ENCODE data around the gene PAXX. TPM values are rescaled to one million over a fixed set of nuclear protein-coding genes. Genes with fewer than 3 reads are reported as not detected.

The PAXX gene
- total RNA-seq, 2 donors from 2014 or later = 49.9 to 57.3 TPM

- peaks cover 11 to 26% of the 10 kb centered on the region in 2 donors for H3K4me1 ChIP-seq (ENCODE audit: control insufficient read depth in 1 of 2, low read depth in 2 of 2)
- ATAC-seq (ENCODE audit: insufficient number of reproducible peaks, low FRiP score, low read depth) (no peak), DNase-seq (ENCODE audit: low spot score) (no peak)
- H3K9me3 ChIP-seq = no peaks in the 10 kb centered on the region
- H3K4me3 ChIP-seq = no peak within 1 kb of the TSS
- no peaks in the 10 kb centered on the region for H3K36me3 ChIP-seq
- no peaks in the 10 kb centered on the region for H3K27me3 ChIP-seq (replicated peaks; ENCODE audit: insufficient read depth)
- no peak within 1 kb of the TSS for H3K27ac ChIP-seq
- TF ChIP-seq CTCF (IDR thresholded peaks at IDR 0.05) = no peak
These were observed 40.5 kb upstream of the PAXX start, which contains the start of gene LCN12 for GRCh38 chr9:136951541-136952320. Gene LCN12 (plus strand): TSS chr9:136952273. CDS start chr9:136952328, 55 bp downstream.

- ATAC-seq (ENCODE audit: insufficient number of reproducible peaks, low FRiP score, low read depth) = no peak
These were observed 39.8 kb upstream of the PAXX start for GRCh38 chr9:136952321-136952850.

GRCh38 chr9:136952876-136953770 is 39.1 kb upstream of the PAXX start:
- no peaks in the 10 kb centered on the region for H3K36me3 ChIP-seq
- H3K4me3 ChIP-seq = no peak overlapping the region
- no peaks in the 10 kb centered on the region for H3K9me3 ChIP-seq
- TF ChIP-seq CTCF (IDR thresholded peaks at IDR 0.05) = no peak
- no peak for DNase-seq (ENCODE audit: low spot score)
- H3K27ac ChIP-seq = no peak overlapping the region
- no peaks in the 10 kb centered on the region for H3K27me3 ChIP-seq (replicated peaks; ENCODE audit: insufficient read depth)
- H3K4me1 ChIP-seq (ENCODE audit: control insufficient read depth in 1 of 2, low read depth in 2 of 2) = peaks cover 11 to 16% of the 10 kb centered on the region in 2 donors
- no peak for ATAC-seq (ENCODE audit: insufficient number of reproducible peaks, low FRiP score, low read depth)

More at GRCh38 chr9:136952321-136952850, 39.8 kb upstream of the PAXX start:
- Histone ChIP-seq H3K27ac (no peak overlapping the region), H3K27me3 (replicated peaks; ENCODE audit: insufficient read depth) (no peaks in the 10 kb centered on the region), H3K4me1 (ENCODE audit: control insufficient read depth in 1 of 2, low read depth in 2 of 2) (peaks cover 11 to 20% of the 10 kb centered on the region in 2 donors), H3K36me3 (no peaks in the 10 kb centered on the region), H3K4me3 (no peak overlapping the region), H3K9me3 (no peaks in the 10 kb centered on the region)
- TF ChIP-seq CTCF (IDR thresholded peaks at IDR 0.05) = no peak
- no peak for DNase-seq (ENCODE audit: low spot score)

GRCh38 chr9:136953771-136954269 is 38.4 kb upstream of the PAXX start:
- Histone ChIP-seq H3K9me3 (no peaks in the 10 kb centered on the region), H3K27ac (no peak overlapping the region), H3K4me1 (ENCODE audit: control insufficient read depth in 1 of 2, low read depth in 2 of 2) (peaks cover 11 to 16% of the 10 kb centered on the region in 2 donors), H3K27me3 (replicated peaks; ENCODE audit: insufficient read depth) (no peaks in the 10 kb centered on the region), H3K4me3 (no peak overlapping the region), H3K36me3 (no peaks in the 10 kb centered on the region)
- TF ChIP-seq CTCF (IDR thresholded peaks at IDR 0.05) = no peak
- DNase-seq (ENCODE audit: low spot score) = no peak
- ATAC-seq (ENCODE audit: insufficient number of reproducible peaks, low FRiP score, low read depth) = no peak
